GM21717 (cell line): Measurements from ENCODE around the gene BPI.
"Not testable (repeated sequence)": the region's sequence is repeated elsewhere in the genome, so short reads cannot be mapped to it uniquely, and the experiment has no call there.

Experiments
- ATAC-seq: cut with Tn5 transposase; IDR thresholded peaks from one replicate; pipeline ENCODE4 v1.9.1; 2021; ENCODE audit warnings: mild to moderate bottlenecking, moderate library complexity; ENCODE audit not compliant: unreplicated experiment

BPI gene

GRCh38 chr20:38331814-38332213 lies 27.9 kb downstream of the BPI start:
- ATAC-seq = no peak

- no peak for ATAC-seq
These were observed 30.1 kb downstream of the BPI start for GRCh38 chr20:38334016-38334415.

GRCh38 chr20:38336726-38337125 lies 32.8 kb downstream of the BPI start:
- ATAC-seq = no peak

- no peak for ATAC-seq
These were observed 33.7 kb downstream of the BPI start for GRCh38 chr20:38337561-38338140.

GRCh38 chr20:38338849-38339520 lies 35.0 kb downstream of the BPI start:
- no peak for ATAC-seq

- not testable (repeated sequence) for ATAC-seq
These were observed 35.6 kb downstream of the BPI start for GRCh38 chr20:38339521-38339896.

GRCh38 chr20:38339997-38340396 lies 36.0 kb downstream of the BPI start:
- no peak for ATAC-seq

- no peak for ATAC-seq
These were observed 36.7 kb downstream of the BPI start for GRCh38 chr20:38340693-38341092.

- ATAC-seq = no peak
These were observed 38.3 kb downstream of the BPI start for GRCh38 chr20:38342216-38342615.

- ATAC-seq = no peak
These were observed 38.9 kb downstream of the BPI start for GRCh38 chr20:38342713-38343310.

- ATAC-seq = no peak
These were observed 39.6 kb downstream of the BPI start for GRCh38 chr20:38343311-38344106.

GRCh38 chr20:38344107-38344701 lies 40.2 kb downstream of the BPI start:
- no peak for ATAC-seq

GRCh38 chr20:38345643-38346042 lies 41.7 kb downstream of the BPI start:
- no peak for ATAC-seq

GRCh38 chr20:38346247-38346651 lies 42.3 kb downstream of the BPI start, which contains the start of gene LBP:
Gene LBP, plus strand, starts transcription at chr20:38346482. Its CDS starts 35 bp downstream, at chr20:38346517.
- no peak for ATAC-seq

- ATAC-seq = no peak
These were observed 42.8 kb downstream of the BPI start for GRCh38 chr20:38346741-38347140.

- no peak for ATAC-seq
These were observed 45.9 kb downstream of the BPI start for GRCh38 chr20:38349856-38350255.

GRCh38 chr20:38350879-38351775 lies 47.2 kb downstream of the BPI start:
- ATAC-seq = no peak

GRCh38 chr20:38353316-38353715 lies 49.4 kb downstream of the BPI start:
- ATAC-seq = no peak

- no peak for ATAC-seq
These were observed 50.3 kb downstream of the BPI start for GRCh38 chr20:38354227-38354626.
